K562 (cell line): ENCODE results near the gene PAEP. TPM values are rescaled to one million over a fixed set of nuclear protein-coding genes. Genes with fewer than 3 reads are reported as not detected.

Source experiments
- ATAC-seq: fragments of 200-7000 bp; cut with Tn5 transposase; 3 replicates; pipeline ENCODE4 v1.9.1; 2020; ENCODE audit warnings: moderate library complexity
- BruUV-seq: library from RNA; stranded (reverse); fragments of 400-500 nt; replicated peaks from 2 replicates; lab custom pipeline; 2021; lab: Mats Ljungman, UMichigan
- CTCF ChIA-PET: fragments of 300-600 bp; formaldehyde crosslinking; extraction: SDS; loops from one replicate; lab custom pipeline; 2021; ENCODE audit warnings: low intra/inter-chr PET ratio; lab: Yijun Ruan, JAX
- POLR2A ChIA-PET: fragments of 300-600, 350-650 bp; sonication (Branson Sonifier 250); formaldehyde crosslinking; extraction: SDS; loops from one replicate; lab custom pipeline; 2021; ENCODE audit warnings: antibody characterized with exemption, inconsistent platforms; lab: Yijun Ruan, JAX
- DNase-seq, 4 experiments: peaks; one replicate each; pipeline versions ENCODE4 v3.0.0 to v3.0.0-alpha.2; 2011 to 2018; ENCODE audit warnings: low spot score in 3 of 4, mixed read lengths in 3 of 4; ENCODE audit errors: extremely low read depth in 1 of 4
- FAIRE-seq: peaks from 2 replicates; lab custom pipeline; 2011; peaks lifted over from hg19 to GRCh38; lab: Jason Lieb, UNC
- H2AFZ ChIP-seq: 2 replicates; pipeline ENCODE4 v1.6.0; 2011; ENCODE audit warnings: low read depth, low read length, control low read depth, inconsistent platforms
- H3K27ac ChIP-seq: fragments of 200-600 bp; 3 replicates; pipeline ENCODE4 v1.8.0; 2011; ENCODE audit warnings: low read depth, mild to moderate bottlenecking, control low read depth, inconsistent platforms, low read length, moderate library complexity, mixed read lengths; ENCODE audit errors: extremely low read depth
- H3K27me3 ChIP-seq, 2 experiments: fragments of 300-600 bp in 1 of 2; 2 replicates in 1 of 2; 3 replicates in 1 of 2; pipeline versions ENCODE4 v1.6.0 to v1.8.0; 2011; ENCODE audit warnings: inconsistent platforms in 2 of 2, low read length in 2 of 2, mild to moderate bottlenecking in 1 of 2, mixed read lengths in 1 of 2, moderate library complexity in 1 of 2; ENCODE audit not compliant: control insufficient read depth in 2 of 2, insufficient read depth in 2 of 2
- H3K36me3 ChIP-seq: fragments of 300-600 bp; 3 replicates; pipeline ENCODE4 v1.8.0; 2011; ENCODE audit warnings: mild to moderate bottlenecking, low read length, inconsistent platforms; ENCODE audit not compliant: control insufficient read depth, insufficient read depth
- H3K4me1 ChIP-seq, 2 experiments: fragments of 200-600 bp in 1 of 2; replicated peaks in 1 of 2; 2 replicates in 1 of 2; 3 replicates in 1 of 2; pipeline versions ENCODE4 v1.5.1 to v1.8.0; 2011; ENCODE audit warnings: inconsistent platforms in 2 of 2, low read length in 2 of 2, mild to moderate bottlenecking in 1 of 2, mixed read lengths in 1 of 2, moderate library complexity in 1 of 2; ENCODE audit not compliant: control insufficient read depth in 2 of 2, insufficient read depth in 2 of 2
- H3K4me2 ChIP-seq: 2 replicates; pipeline ENCODE4 v1.6.1; 2011; ENCODE audit warnings: low read length, control low read depth, inconsistent platforms, mixed read lengths; ENCODE audit not compliant: insufficient read depth
- H3K4me3 ChIP-seq: fragments of 200-600 bp; sonication (generic), shearing (Covaris generic); 2 replicates; pipeline ENCODE4 v1.5.1; 2016; ENCODE audit warnings: control low read depth, inconsistent platforms
- H3K79me2 ChIP-seq: fragments of 200-600 bp; 3 replicates; pipeline ENCODE4 v1.8.0; 2011; ENCODE audit warnings: low read length, inconsistent platforms; ENCODE audit not compliant: control insufficient read depth, insufficient read depth
- H3K9ac ChIP-seq, 2 experiments: 2 replicates each; pipeline versions ENCODE4 v1.6.0 to v1.6.1; 2011; ENCODE audit warnings: low read depth in 2 of 2, low read length in 2 of 2, control low read depth in 1 of 2, inconsistent platforms in 1 of 2, mild to moderate bottlenecking in 1 of 2, mixed read lengths in 1 of 2; ENCODE audit not compliant: insufficient read depth in 1 of 2
- H3K9me1 ChIP-seq: one replicate; pipeline ENCODE4 v1.6.0; 2011; ENCODE audit warnings: inconsistent platforms, mild to moderate bottlenecking, low read length, moderate library complexity; ENCODE audit not compliant: control insufficient read depth, insufficient read depth
- H3K9me3 ChIP-seq: replicated peaks from 2 replicates; pipeline ENCODE4 v1.5.1; 2011; ENCODE audit warnings: low read depth, low read length, inconsistent platforms; ENCODE audit not compliant: control insufficient read depth, insufficient read depth
- H4K20me1 ChIP-seq: replicated peaks from 2 replicates; pipeline ENCODE4 v1.6.1; 2011; ENCODE audit warnings: low read length, inconsistent platforms, mixed read lengths; ENCODE audit not compliant: control insufficient read depth, insufficient read depth
- ATF3 ChIP-seq, 2 experiments: fragments of 450-650 bp in 1 of 2; sonication (generic) in 1 of 2; formaldehyde crosslinking in 1 of 2; IDR thresholded peaks in 1 of 2; conservative IDR thresholded peaks in 1 of 2; 2 replicates each; pipeline versions ENCODE4 v1.6.1 to v1.8.1; 2016 to 2023; ENCODE audit warnings: mild to moderate bottlenecking in 2 of 2, moderate library complexity in 2 of 2, inconsistent platforms in 1 of 2, missing genetic modification reagents in 1 of 2
- FOSL1 ChIP-seq: fragments of 200-800 bp; sonication (Bioruptor generic); conservative IDR thresholded peaks from 2 replicates; pipeline ENCODE4 v1.6.1; 2016; ENCODE audit warnings: missing genetic modification characterization, missing compliant biosample characterization
- KHSRP ChIP-seq: fragments of 450-650 bp; IDR thresholded peaks from 2 replicates; pipeline ENCODE4 v1.6.1; 2017
- MCM3 ChIP-seq: fragments of 450-650 bp; IDR thresholded peaks from 2 replicates; pipeline ENCODE4 v1.6.1; 2016
- NCOA6 ChIP-seq: fragments of 450-650 bp; IDR thresholded peaks from 2 replicates; pipeline ENCODE4 v1.6.1; 2017; ENCODE audit warnings: mild to moderate bottlenecking
- WGBS: fragments of 100-300 bp; shearing (Covaris generic); methylation state at CpG from one replicate; pipeline ENCODE4 v1.1.6; 2016; ENCODE audit warnings: low coverage, mixed read lengths; ENCODE audit not compliant: insufficient coverage; ENCODE audit errors: missing lambda C conversion rate; 5-methylcytosine and 5-hydroxymethylcytosine counted together
- in situ Hi-C: fragments of 300-500 bp; cut with MboI; formaldehyde crosslinking; loops from 4 replicates; pipeline ENCODE4 v1.15.0; 2018; ENCODE audit warnings: inconsistent platforms, mixed read lengths
- intact Hi-C: fragments of 100-400 bp; cut with micrococcal nuclease; formaldehyde crosslinking; loops from 2 replicates; pipeline ENCODE4 v1.14.2; 2022
- polyA plus RNA-seq, 8 experiments: library from polyadenylated mRNA; depleted of rRNA in 4 of 8; stranded (reverse) in 5 of 8; unstranded in 3 of 8; fragments of >200 nt; fragmentation: Nextera tagmentation in 2 of 8; fragmentation: Illumina TruSeq in 1 of 8; extraction: Ambion mirVana in 2 of 8; extraction: Trizol in 1 of 8; gene quantifications; 2 replicates each; pipeline versions ENCODE4 v1.2.1 to v1.2.3, GENCODE V29; 2011 to 2014; ENCODE audit warnings: inconsistent platforms in 1 of 8, missing spikeins in 1 of 8
- total RNA-seq, 7 experiments: library from RNA; depleted of rRNA in 6 of 7; stranded (reverse); fragments of >200 nt in 6 of 7; fragmentation: Illumina TruSeq in 2 of 7; extraction: Trizol in 2 of 7; gene quantifications; 2 replicates each; pipeline versions ENCODE4 v1.2.1 to v1.2.3, GENCODE V29; 2011 to 2021; ENCODE audit warnings: low replicate concordance in 1 of 7

PAEP gene
- total and polyA plus RNA-seq, 9 of the 15 experiments (the other 6 are each of a cell fraction or from before 2014, with no cell fraction given), result 0.22 to 4.5 (median 0.58) TPM

- TF ChIP-seq FOSL1 (tag) (peak; percentile 69), ATF3 (IDR thresholded peaks at IDR 0.05) (peak; percentile 53), ATF3 (CRISPR knock-in tag; conservative IDR thresholded peaks at IDR 0.05) (no peak), NCOA6 (no peak)
Observed at GRCh38 chr9:135561391-135562234, at the start of gene PAEP (continued).

- ATAC-seq, result no peak; the same call in 2 of the 3 replicates
- Histone ChIP-seq H3K4me1 (peaks cover 23 to 25% of the 10 kb centered on the region in 2 experiments), H3K4me2 (peak overlapping the region; percentile 19; the same call in 1 of the 2 replicates), H3K9me1 (no peaks in the 10 kb centered on the region), H3K27ac (peak overlapping the region; percentile 19; the same call in 1 of the 3 replicates), H3K9ac (no peak overlapping the region), H2AFZ (peak overlapping the region; percentile 80), H3K4me3 (no peak overlapping the region), H3K27me3 (no peaks in the 10 kb centered on the region), H3K9me3 (no peaks in the 10 kb centered on the region), H3K36me3 (no peaks in the 10 kb centered on the region), H3K79me2 (no peaks in the 10 kb centered on the region), H4K20me1 (no peaks in the 10 kb centered on the region)
- ChIA-PET POLR2A (no interaction called here), CTCF (no interaction called here)
- no peak for DNase-seq
- TF ChIP-seq MCM3 (no peak), KHSRP (no peak), ATF3 (IDR thresholded peaks at IDR 0.05) (no peak), ATF3 (CRISPR knock-in tag; conservative IDR thresholded peaks at IDR 0.05) (no peak)
- in situ Hi-C loops, result no loop called here
- WGBS, result 67% methylated on average over 9 of the region's 10 CpGs
- intact Hi-C loops, result no loop called here
- FAIRE-seq, result no peak
- BruUV-seq, result no TSS peak
Observed at GRCh38 chr9:135512241-135512603, 49.3 kb upstream of the PAEP start.
